ENCODE data around the gene TMOD2. TPM values are rescaled to one million over a fixed set of nuclear protein-coding genes. Genes with fewer than 3 reads are reported as not detected.

The TMOD2 gene
- total and polyA plus RNA-seq, 2 of the 8 experiments (the other 6 are each of a cell fraction or from before 2014, with no cell fraction given) = 0.80 to 6.5 TPM

DNA sequence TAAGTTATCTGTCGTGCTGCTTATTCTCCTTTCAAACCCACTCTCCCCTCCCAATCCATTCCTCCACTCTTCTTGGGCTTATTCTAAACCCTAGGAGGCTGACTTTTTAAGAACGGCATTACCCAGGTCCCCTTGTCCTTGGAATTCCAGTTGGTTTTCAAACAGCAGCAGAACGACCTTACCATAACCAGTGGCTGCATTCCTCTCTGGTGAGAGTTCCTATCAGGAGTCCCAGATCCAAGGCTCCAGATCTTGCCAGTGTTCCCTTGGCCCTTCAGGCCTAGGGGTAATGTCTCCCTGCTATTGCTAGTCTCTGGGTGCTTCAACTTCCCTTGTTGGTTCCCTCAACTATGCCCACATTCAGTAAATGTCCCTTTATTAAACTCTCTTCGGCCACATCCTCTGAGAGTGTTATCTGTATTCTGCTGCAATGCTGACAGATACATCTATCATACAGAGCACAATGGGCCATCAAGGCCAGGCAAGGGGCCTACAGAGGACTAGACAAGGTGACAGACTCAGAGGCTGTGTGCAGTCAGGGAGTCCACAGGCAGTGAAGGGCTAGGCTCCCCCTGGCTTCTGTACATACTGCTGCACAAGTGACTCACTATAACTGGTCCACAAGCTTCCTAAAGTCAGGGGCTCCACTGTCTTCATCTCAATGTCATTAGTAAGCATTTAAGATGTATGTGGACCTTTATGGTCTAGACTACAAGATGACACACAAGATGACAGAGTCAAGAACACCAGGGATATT is 24.1 kb upstream of the TMOD2 start (continued):
- TF ChIP-seq RNF2 (IDR thresholded peaks at IDR 0.05; ENCODE audit: borderline replicate concordance, low read depth, low read length, missing control alignments, poor library complexity, severe bottlenecking) = no peak
- TF ChIP-seq KDM5A (IDR thresholded peaks at IDR 0.05; ENCODE audit: low read length) = no peak
- TF ChIP-seq SIRT6 (IDR thresholded peaks at IDR 0.05; ENCODE audit: low read length) = no peak
- TF ChIP-seq RFX5 (IDR thresholded peaks at IDR 0.05; ENCODE audit: borderline replicate concordance, low read depth, low read length) = no peak
- TF ChIP-seq, protein P1, sequence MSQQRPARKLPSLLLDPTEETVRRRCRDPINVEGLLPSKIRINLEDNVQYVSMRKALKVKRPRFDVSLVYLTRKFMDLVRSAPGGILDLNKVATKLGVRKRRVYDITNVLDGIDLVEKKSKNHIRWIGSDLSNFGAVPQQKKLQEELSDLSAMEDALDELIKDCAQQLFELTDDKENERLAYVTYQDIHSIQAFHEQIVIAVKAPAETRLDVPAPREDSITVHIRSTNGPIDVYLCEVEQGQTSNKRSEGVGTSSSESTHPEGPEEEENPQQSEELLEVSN (IDR thresholded peaks at IDR 0.05) = no peak
- no peak for TF ChIP-seq NRF1 (IDR thresholded peaks at IDR 0.05; ENCODE audit: low read depth, low read length)
- TF ChIP-seq POLR2A (IDR thresholded peaks at IDR 0.05; ENCODE audit: control extremely low read depth in 1 of 2, low read depth in 2 of 2, low read length in 2 of 2) = no peak
- TF ChIP-seq SP2 (IDR thresholded peaks at IDR 0.05; ENCODE audit: low read length) = no peak
- no peak for TF ChIP-seq ASH2L (IDR thresholded peaks at IDR 0.05; ENCODE audit: low read length)

All from H1 (cell line).